Breast epithelium (tissue), 4 donors: ENCODE results near the gene SCN1B. TPM values are rescaled to one million over a fixed set of nuclear protein-coding genes. Genes with fewer than 3 reads are reported as not detected.
"Not testable (repeated sequence)": the region's sequence is repeated elsewhere in the genome, so short reads cannot be mapped to it uniquely, and the experiment has no call there.

ENCODE experiments used
- DNase-seq, 2 donors: peaks; one replicate each; pipeline ENCODE4 v3.0.0-alpha.2; 2019; ENCODE audit warnings: low spot score in 2 of 2
- H3K27ac ChIP-seq, 2 donors: fragments of 200-600 bp; sonication (generic) in 1 of 2; one replicate each; pipeline ENCODE4 v1.5.1; 2016 to 2019; ENCODE audit warnings: mild to moderate bottlenecking in 1 of 2
- H3K27me3 ChIP-seq, 2 donors: fragments of 200-600 bp; sonication (generic) in 1 of 2; one replicate each; pipeline versions ENCODE4 v1.5.1 to v1.6.0; 2017 to 2019; ENCODE audit warnings: control low read depth in 1 of 2, mild to moderate bottlenecking in 1 of 2
- H3K36me3 ChIP-seq: fragments of 200-600 bp; one replicate; pipeline ENCODE4 v1.5.1; 2019
- H3K4me1 ChIP-seq, 2 donors: fragments of 200-600 bp; sonication (generic); one replicate each; pipeline ENCODE4 v1.5.1; 2016 to 2019; ENCODE audit warnings: control low read depth in 1 of 2
- H3K4me3 ChIP-seq, 3 donors: fragments of 200-600 bp; sonication (generic); 1 replicate in 2 of 3; 2 replicates in 1 of 3; pipeline ENCODE4 v1.5.1; 2016 to 2019; ENCODE audit warnings: mild to moderate bottlenecking in 3 of 3, moderate library complexity in 2 of 3
- H3K9me3 ChIP-seq, 2 donors: fragments of 200-600 bp; sonication (generic) in 1 of 2; one replicate each; pipeline ENCODE4 v1.5.1; 2016 to 2019; ENCODE audit warnings: control low read depth in 1 of 2
- POLR2A ChIP-seq: fragments of 450-650 bp; IDR thresholded peaks from one replicate; pipeline ENCODE4 v1.6.1; 2016; ENCODE audit warnings: antibody characterized with exemption, mild to moderate bottlenecking, moderate library complexity
- POLR2AphosphoS5 ChIP-seq, 3 donors: sonication (generic); formaldehyde crosslinking; IDR thresholded peaks; one replicate each; pipeline ENCODE4 v1.6.1; 2017; ENCODE audit warnings: antibody characterized with exemption in 3 of 3
- intact Hi-C: fragments of 100-400 bp; cut with DNase I; formaldehyde crosslinking; loops from one replicate; pipeline ENCODE4 v1.15.1; 2023; ENCODE audit warnings: low total_unique reads
- total RNA-seq, 3 donors: library from RNA; depleted of rRNA; stranded (reverse); fragments of >200 nt; gene quantifications; one replicate each; pipeline ENCODE4 v1.1.0, GENCODE V29; 2016
- TF ChIP-seq, protein P1 (sequence below), 3 donors: fragments of 450-650 bp; IDR thresholded peaks; one replicate each; pipeline ENCODE4 v1.5.1; 2016 to 2017; ENCODE audit warnings: antibody characterized with exemption in 3 of 3, mild to moderate bottlenecking in 3 of 3, moderate library complexity in 3 of 3

SCN1B gene
- total RNA-seq, 3 donors from 2014 or later: 5.1 to 14.6 (median 8.5) TPM

GRCh38 chr19:35027851-35028599 is 2.2 kb upstream of the SCN1B start:
- intact Hi-C loops: no loop called here
- TF ChIP-seq POLR2AphosphoS5 (IDR thresholded peaks at IDR 0.05) (no peak), POLR2A (no peak)
- TF ChIP-seq, protein P1, sequence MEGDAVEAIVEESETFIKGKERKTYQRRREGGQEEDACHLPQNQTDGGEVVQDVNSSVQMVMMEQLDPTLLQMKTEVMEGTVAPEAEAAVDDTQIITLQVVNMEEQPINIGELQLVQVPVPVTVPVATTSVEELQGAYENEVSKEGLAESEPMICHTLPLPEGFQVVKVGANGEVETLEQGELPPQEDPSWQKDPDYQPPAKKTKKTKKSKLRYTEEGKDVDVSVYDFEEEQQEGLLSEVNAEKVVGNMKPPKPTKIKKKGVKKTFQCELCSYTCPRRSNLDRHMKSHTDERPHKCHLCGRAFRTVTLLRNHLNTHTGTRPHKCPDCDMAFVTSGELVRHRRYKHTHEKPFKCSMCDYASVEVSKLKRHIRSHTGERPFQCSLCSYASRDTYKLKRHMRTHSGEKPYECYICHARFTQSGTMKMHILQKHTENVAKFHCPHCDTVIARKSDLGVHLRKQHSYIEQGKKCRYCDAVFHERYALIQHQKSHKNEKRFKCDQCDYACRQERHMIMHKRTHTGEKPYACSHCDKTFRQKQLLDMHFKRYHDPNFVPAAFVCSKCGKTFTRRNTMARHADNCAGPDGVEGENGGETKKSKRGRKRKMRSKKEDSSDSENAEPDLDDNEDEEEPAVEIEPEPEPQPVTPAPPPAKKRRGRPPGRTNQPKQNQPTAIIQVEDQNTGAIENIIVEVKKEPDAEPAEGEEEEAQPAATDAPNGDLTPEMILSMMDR (IDR thresholded peaks at IDR 0.05): no peak
- Histone ChIP-seq H3K36me3 (peaks cover 5% of the 10 kb centered on the region), H3K4me1 (peaks cover 0 to 4% of the 10 kb centered on the region in 2 donors), H3K27ac (no peak overlapping the region), H3K4me3 (no peak overlapping the region), H3K9me3 (no peaks in the 10 kb centered on the region), H3K27me3 (no peaks in the 10 kb centered on the region)
- no peak for DNase-seq

- H3K9me3 ChIP-seq, intact Hi-C loops: not testable (repeated sequence)
Observed at GRCh38 chr19:35028600-35028885, 1.7 kb upstream of the SCN1B start.

GRCh38 chr19:35029275-35029736 is 964 bp upstream of the SCN1B start:
- DNase-seq, intact Hi-C loops, H3K4me1 ChIP-seq, H3K27ac ChIP-seq, H3K9me3 ChIP-seq, H3K4me3 ChIP-seq, H3K27me3 ChIP-seq, H3K36me3 ChIP-seq: not testable (repeated sequence)

More at GRCh38 chr19:35028600-35028885, 1.7 kb upstream of the SCN1B start:
- not testable (repeated sequence) for H3K36me3 ChIP-seq, H3K4me3 ChIP-seq, DNase-seq, H3K4me1 ChIP-seq, H3K27ac ChIP-seq, H3K27me3 ChIP-seq

GRCh38 chr19:35029737-35030256 is 473 bp upstream of the SCN1B start:
- H3K27me3 ChIP-seq: no peaks in the 10 kb centered on the region
- H3K9me3 ChIP-seq: no peaks in the 10 kb centered on the region
- peaks cover 0 to 4% of the 10 kb centered on the region in 2 donors for H3K4me1 ChIP-seq
- no peak for DNase-seq
- peak overlapping the region; percentile 59 to 87 (median 61) for H3K4me3 ChIP-seq
- H3K27ac ChIP-seq: peak overlapping the region in 1 of 2 donors; percentile 43
- H3K36me3 ChIP-seq: peaks cover 5% of the 10 kb centered on the region
- no peak for TF ChIP-seq POLR2A
- TF ChIP-seq, protein P1 (IDR thresholded peaks at IDR 0.05): no peak
- no peak for TF ChIP-seq POLR2AphosphoS5 (IDR thresholded peaks at IDR 0.05)
- intact Hi-C loops: no loop called here

GRCh38 chr19:35031072-35031881 is 1.0 kb downstream of the SCN1B start:
- H3K36me3 ChIP-seq: peaks cover 4% of the 10 kb centered on the region
- peaks cover 0 to 4% of the 10 kb centered on the region in 2 donors for H3K4me1 ChIP-seq
- H3K4me3 ChIP-seq: peak overlapping the region; percentile 59 to 87 (median 61)
- no peak for DNase-seq
- TF ChIP-seq POLR2AphosphoS5 (IDR thresholded peaks at IDR 0.05) (no peak), POLR2A (no peak)
- TF ChIP-seq, protein P1 (IDR thresholded peaks at IDR 0.05): no peak
- no peaks in the 10 kb centered on the region for H3K27me3 ChIP-seq
- H3K9me3 ChIP-seq: no peaks in the 10 kb centered on the region
- intact Hi-C loops: no loop called here
- H3K27ac ChIP-seq: peak overlapping the region in 1 of 2 donors; percentile 55

- no peak for TF ChIP-seq POLR2A
- TF ChIP-seq, protein P1 (IDR thresholded peaks at IDR 0.05): no peak
- TF ChIP-seq POLR2AphosphoS5 (IDR thresholded peaks at IDR 0.05): no peak
- H3K27ac ChIP-seq: no peak overlapping the region
- intact Hi-C loops: no loop called here
- H3K9me3 ChIP-seq: no peaks in the 10 kb centered on the region
- no peak for DNase-seq
- no peaks in the 10 kb centered on the region for H3K27me3 ChIP-seq
- no peaks in the 10 kb centered on the region for H3K36me3 ChIP-seq
- peaks cover 0 to 4% of the 10 kb centered on the region in 2 donors for H3K4me1 ChIP-seq
- H3K4me3 ChIP-seq: no peak overlapping the region
Observed at GRCh38 chr19:35032356-35032865, 2.1 kb downstream of the SCN1B start.
